Astrocyte of the cerebellum (primary cell): Measurements from ENCODE around the gene PDSS2.

Source experiments
- DNase-seq: peaks from one replicate; pipeline ENCODE4 v3.0.0-alpha.2; 2011; ENCODE audit warnings: low read depth
- H3K4me3 ChIP-seq: 2 replicates; pipeline ENCODE4 v1.5.1; 2011; ENCODE audit warnings: mild to moderate bottlenecking, low read depth, low read length, moderate library complexity
- CTCF ChIP-seq: IDR thresholded peaks from 2 replicates; pipeline ENCODE4 v1.5.1; 2012; ENCODE audit warnings: low read length, low read depth, moderate library complexity, mild to moderate bottlenecking; ENCODE audit errors: missing control alignments
- in situ Hi-C: cut with HindIII; loops from 2 replicates; pipeline ENCODE4 v1.10.0; 2017; ENCODE audit warnings: low sequenced_read_pairs

PDSS2 gene

GRCh38 chr6:107237992-107238660 lies 221.2 kb downstream of the PDSS2 start:
- no peak for TF ChIP-seq CTCF
- H3K4me3 ChIP-seq, result no peak overlapping the region
- no peak for DNase-seq
- in situ Hi-C loops, result no loop called here

- no peak for TF ChIP-seq CTCF
- H3K4me3 ChIP-seq, result no peak overlapping the region
- in situ Hi-C loops, result no loop called here
- no peak for DNase-seq
These were observed 223.9 kb downstream of the PDSS2 start for GRCh38 chr6:107235511-107235910.

- in situ Hi-C loops, result no loop called here
- TF ChIP-seq CTCF, result no peak
- DNase-seq, result no peak
- no peak overlapping the region for H3K4me3 ChIP-seq
These were observed 224.4 kb downstream of the PDSS2 start for GRCh38 chr6:107235007-107235406.

GRCh38 chr6:107231243-107231642 lies 228.1 kb downstream of the PDSS2 start:
- DNase-seq, result no peak
- H3K4me3 ChIP-seq, result no peak overlapping the region
- TF ChIP-seq CTCF, result no peak
- in situ Hi-C loops, result no loop called here

- no peak overlapping the region for H3K4me3 ChIP-seq
- in situ Hi-C loops, result no loop called here
- no peak for DNase-seq
- no peak for TF ChIP-seq CTCF
These were observed 228.9 kb downstream of the PDSS2 start for GRCh38 chr6:107230448-107230847.

- no peak for TF ChIP-seq CTCF
These were observed 229.3 kb downstream of the PDSS2 start for GRCh38 chr6:107230024-107230423.

More at GRCh38 chr6:107230024-107230423, 229.3 kb downstream of the PDSS2 start:
- in situ Hi-C loops, result no loop called here
- H3K4me3 ChIP-seq, result no peak overlapping the region
- no peak for DNase-seq
